ENCODE measurements around the gene FAM98C.
A peak's percentile ranks its signal among the peaks of the same experiment; 100 is the strongest.

The FAM98C gene

GRCh38 chr19:38381138-38381537, 21.8 kb upstream of the FAM98C start:
- no peak for DNase-seq

GRCh38 chr19:38383184-38383583, 19.7 kb upstream of the FAM98C start:
- DNase-seq = no peak

GRCh38 chr19:38383743-38384142, 19.1 kb upstream of the FAM98C start:
- no peak for DNase-seq

- DNase-seq = no peak
Observed at GRCh38 chr19:38384209-38385027, 18.5 kb upstream of the FAM98C start.

- DNase-seq = no peak
Observed at GRCh38 chr19:38385057-38385803, 17.7 kb upstream of the FAM98C start.

- DNase-seq = no peak
Observed at GRCh38 chr19:38385804-38386257, 17.1 kb upstream of the FAM98C start.

- no peak for DNase-seq
Observed at GRCh38 chr19:38386300-38386970, 16.5 kb upstream of the FAM98C start.

- DNase-seq = no peak
Observed at GRCh38 chr19:38386971-38387549, 15.8 kb upstream of the FAM98C start.

GRCh38 chr19:38387550-38388348, 15.1 kb upstream of the FAM98C start, which contains the start of gene GGN:
TSS of gene GGN (minus strand) at chr19:38388034. CDS start at chr19:38387261, 773 bp downstream.
- peak; percentile 88 for DNase-seq

GRCh38 chr19:38388349-38389100, 14.4 kb upstream of the FAM98C start, which contains the start of gene SPRED3:
TSS of gene SPRED3 (plus strand) at chr19:38388697. CDS start at chr19:38390303, 1,606 bp downstream.
- DNase-seq = no peak

- DNase-seq = no peak
Observed at GRCh38 chr19:38389101-38389925, 13.6 kb upstream of the FAM98C start.

GRCh38 chr19:38389957-38390924, 12.7 kb upstream of the FAM98C start:
- no peak for DNase-seq

- DNase-seq = no peak
Observed at GRCh38 chr19:38391911-38392464, 10.9 kb upstream of the FAM98C start.

GRCh38 chr19:38392707-38393308, 10.1 kb upstream of the FAM98C start:
- DNase-seq = no peak

- DNase-seq = peak; percentile 78
Observed at GRCh38 chr19:38394488-38394887, 8.4 kb upstream of the FAM98C start.

GRCh38 chr19:38395381-38396114, 7.3 kb upstream of the FAM98C start:
- DNase-seq = peak; percentile 45

GRCh38 chr19:38399081-38399480, 3.8 kb upstream of the FAM98C start:
- DNase-seq = no peak

GRCh38 chr19:38399537-38399936, 3.4 kb upstream of the FAM98C start:
- DNase-seq = no peak
